ENCODE results near the gene DAZAP1.
"Not testable (repeated sequence)": the region's sequence is repeated elsewhere in the genome, so short reads cannot be mapped to it uniquely, and the experiment has no call there.

Gene DAZAP1

DNA sequence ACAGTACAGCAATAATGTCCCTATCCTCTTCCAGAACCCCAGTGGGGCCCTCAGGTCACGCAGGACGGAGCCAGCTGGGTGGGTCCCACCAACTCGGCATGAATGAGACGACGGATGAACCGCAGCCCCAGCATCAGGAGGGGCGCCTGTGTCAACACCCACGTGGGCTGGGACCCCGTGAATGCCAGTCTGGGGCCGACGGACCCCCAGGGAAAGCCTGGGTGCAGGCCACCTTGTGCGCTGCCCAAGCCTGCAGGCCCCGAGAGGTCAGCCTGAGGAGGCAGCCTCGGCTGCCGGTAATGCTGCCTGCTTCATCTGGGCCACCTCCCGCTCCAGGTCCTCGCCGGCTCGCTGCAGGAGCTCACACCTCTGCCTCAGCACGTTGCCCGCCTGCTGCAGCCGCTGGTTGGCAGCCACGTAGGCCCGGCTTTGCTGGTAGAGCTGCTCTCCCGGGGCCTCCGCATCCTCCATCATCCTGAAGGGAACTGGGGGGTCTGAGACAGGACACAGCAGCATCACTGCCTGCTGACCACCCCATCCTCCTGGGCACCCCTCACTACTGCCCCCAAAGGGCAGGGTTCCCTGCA, 67.5 kb downstream of the DAZAP1 start:
- Mint-ChIP-seq H3K4me1 (peaks cover 21% of the 10 kb centered on the region), H3K9me3 (no peaks in the 10 kb centered on the region), H3K27ac (no peak overlapping the region), H3K36me3 (ENCODE audit: low read depth) (peaks cover 5% of the 10 kb centered on the region), H3K4me3 (no peak overlapping the region), H3K27me3 (peaks cover 11% of the 10 kb centered on the region)
- ATAC-seq (no peak), DNase-seq (no peak)

DNA sequence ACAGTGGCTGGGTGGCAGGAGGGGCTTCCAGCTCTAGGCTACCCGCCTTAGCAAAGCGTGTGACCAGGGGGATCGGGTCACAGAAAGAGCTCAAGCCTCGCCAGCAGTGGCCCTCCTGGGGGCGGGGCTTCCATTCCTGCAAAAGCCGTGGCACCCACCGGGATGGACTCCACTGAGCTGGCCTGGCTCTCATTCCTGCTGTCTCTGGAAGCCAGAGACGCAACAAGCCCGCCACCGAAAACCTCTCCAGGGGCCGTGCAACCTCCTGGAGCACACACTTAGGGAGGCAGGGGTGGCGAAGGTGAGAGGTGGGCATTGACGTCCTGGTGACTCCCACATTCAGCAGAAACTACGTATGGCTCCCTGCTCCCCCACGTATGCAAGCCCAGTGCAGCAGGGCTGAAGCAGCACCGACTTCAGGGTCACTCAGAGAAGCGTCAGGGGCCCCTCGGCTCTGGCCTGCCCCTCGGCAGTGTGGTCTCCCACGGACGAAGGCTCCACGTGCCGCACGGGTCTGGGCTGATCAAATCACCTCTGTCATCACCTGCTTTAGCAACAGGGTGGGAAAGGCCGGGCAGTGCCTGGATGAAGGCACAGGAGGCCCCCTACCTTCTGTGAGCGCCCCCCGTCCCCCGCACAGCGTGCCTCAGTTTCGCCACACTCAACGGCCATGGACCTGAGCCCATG, 68.5 kb downstream of the DAZAP1 start:
- no peak for DNase-seq
- H3K4me3 Mint-ChIP-seq, result no peak overlapping the region
- no peak overlapping the region for H3K27ac Mint-ChIP-seq
- no peak for ATAC-seq
- peaks cover 7% of the 10 kb centered on the region for H3K27me3 Mint-ChIP-seq
- H3K36me3 Mint-ChIP-seq (ENCODE audit: low read depth), result peaks cover 5% of the 10 kb centered on the region
- peaks cover 18% of the 10 kb centered on the region for H3K4me1 Mint-ChIP-seq
- H3K9me3 Mint-ChIP-seq, result no peaks in the 10 kb centered on the region

DNA sequence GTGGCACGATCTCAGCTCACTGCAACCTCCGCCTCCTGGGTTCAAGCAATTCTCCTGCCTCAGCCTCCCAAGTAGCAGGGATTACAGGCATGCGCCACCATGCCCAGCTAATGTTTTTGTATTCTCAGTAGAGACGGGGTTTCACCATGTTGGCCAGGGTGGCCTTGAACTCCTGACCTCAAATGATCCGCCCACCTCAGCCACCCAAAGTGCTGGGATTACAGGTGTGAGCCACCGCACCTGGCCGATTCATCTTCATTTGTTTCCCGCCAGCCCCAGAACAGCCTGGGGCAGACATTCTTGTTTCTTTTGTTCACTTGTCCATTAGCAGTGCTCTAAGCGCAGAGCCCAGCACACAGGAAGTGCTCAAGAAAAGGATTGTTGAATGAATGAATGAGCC, 69.7 kb downstream of the DAZAP1 start:
- H3K27ac Mint-ChIP-seq; H3K27me3 Mint-ChIP-seq; H3K9me3 Mint-ChIP-seq; DNase-seq; ATAC-seq; H3K36me3 Mint-ChIP-seq (ENCODE audit: low read depth): not testable (repeated sequence)
- H3K4me1 Mint-ChIP-seq, result peaks cover 14% of the 10 kb centered on the region
- H3K4me3 Mint-ChIP-seq, result peak overlapping the region; percentile 98

DNA sequence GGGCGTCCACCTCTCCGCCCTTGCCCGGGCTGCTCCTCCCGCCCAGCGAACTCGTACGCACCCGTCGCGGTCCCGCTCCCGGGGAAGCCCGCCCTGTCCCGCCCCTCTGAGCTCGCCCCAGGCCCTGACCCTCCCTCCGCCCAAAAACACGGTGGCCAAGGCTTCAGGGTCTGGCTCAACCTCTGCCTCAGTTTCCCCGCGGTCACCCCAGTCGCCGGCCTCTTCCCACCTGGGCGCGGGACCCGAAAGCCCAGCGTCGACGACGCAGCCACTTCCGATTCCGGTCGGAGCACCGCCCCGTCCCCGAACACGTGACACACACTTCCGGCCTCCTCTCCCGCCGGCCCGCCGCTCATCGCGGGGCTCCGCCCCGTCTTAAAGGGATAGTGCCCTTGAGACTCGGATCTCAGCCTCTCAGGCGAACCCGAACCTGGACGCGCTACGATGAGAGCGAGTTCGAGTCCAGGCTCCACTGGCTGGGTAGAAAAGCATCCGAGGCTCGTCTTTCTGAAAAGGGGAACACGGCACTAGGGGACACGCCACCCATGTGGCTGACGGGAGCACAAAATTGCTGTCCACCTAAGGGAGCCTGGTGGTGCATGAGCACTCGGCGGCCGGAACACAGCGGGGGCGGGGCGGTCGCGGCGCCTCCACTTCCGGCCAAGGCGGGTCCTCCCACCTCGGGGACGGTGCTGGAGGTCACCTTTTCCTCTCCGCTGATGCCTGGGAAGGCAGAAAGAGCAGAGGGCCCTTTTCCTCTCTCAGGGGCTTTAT, 71.7 kb downstream of the DAZAP1 start, which contains the start of gene C19orf25:
C19orf25 (minus strand) TSS at position 282 of the 774 bp plus-strand sequence. CDS start 312 bp downstream, outside the sequence.
- Mint-ChIP-seq H3K27me3 (no peaks in the 10 kb centered on the region), H3K27ac (peak within 1 kb of the TSS; percentile 97), H3K36me3 (ENCODE audit: low read depth) (peaks cover 5% of the 10 kb centered on the region), H3K4me3 (peak within 1 kb of the TSS; percentile 98), H3K9me3 (no peaks in the 10 kb centered on the region), H3K4me1 (peaks cover 14% of the 10 kb centered on the region)
- DNase-seq (peak; percentile 95), ATAC-seq (peak; percentile 96)

DNA sequence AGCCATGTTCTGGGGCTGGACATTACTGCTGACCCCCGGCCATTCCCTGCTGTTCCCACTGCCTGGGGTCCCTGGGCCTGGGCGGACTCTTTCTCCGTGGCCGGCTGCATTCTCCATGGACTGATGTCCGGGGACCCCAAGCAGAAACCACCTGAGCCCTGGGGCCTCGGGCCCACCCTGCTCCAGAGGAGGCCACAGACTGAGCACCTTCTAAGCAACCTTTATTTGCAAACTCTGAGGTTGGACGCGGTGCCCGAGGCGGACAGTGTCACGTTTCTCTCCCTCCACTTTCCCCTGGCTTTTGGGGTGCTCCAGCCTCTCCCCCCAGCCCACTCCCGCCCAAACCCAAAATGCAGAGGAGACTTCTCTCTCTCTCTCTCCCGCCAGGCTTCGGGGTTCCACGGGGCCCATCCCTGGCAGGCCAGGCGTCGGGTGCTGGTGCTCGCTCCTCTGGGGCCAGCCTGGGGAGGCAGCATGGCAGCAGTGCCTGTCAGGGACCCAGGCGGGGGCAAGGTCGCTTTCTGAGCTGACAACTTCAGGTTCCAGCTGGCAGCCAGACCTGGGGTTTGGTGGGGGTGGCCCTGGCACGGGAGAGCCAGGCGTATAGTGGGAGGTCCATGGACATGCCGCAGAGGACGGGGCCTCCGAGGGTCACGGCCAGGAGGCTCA, 74.0 kb downstream of the DAZAP1 start:
- H3K27ac Mint-ChIP-seq, result no peak overlapping the region
- no peak for ATAC-seq

DNA sequence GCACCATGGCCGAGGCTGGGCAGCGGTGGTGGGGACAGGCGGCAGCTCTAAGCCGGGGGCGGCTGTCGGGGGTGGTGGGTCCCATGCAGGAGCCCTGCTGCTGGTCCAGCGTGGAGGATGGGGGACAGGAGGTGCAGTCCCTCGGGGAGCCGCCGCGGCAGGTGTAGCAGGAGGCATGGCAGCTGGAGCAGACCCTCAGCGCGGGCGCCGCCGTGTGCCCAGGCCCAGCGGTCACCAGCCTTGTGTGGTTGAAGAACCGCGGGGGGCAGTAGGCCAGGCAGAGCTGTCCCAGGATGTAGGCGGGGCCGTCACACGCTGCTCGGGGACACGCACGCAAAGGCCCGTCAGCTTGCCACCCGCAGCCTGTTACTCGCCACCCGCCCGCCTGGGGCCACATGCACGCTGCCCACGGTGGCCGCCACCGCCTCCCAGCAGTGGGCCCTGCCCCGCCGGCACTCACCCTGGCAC, 74.5 kb downstream of the DAZAP1 start:
- Mint-ChIP-seq H3K36me3 (ENCODE audit: low read depth) (peaks cover 5% of the 10 kb centered on the region), H3K4me1 (peaks cover 13% of the 10 kb centered on the region), H3K27ac (no peak overlapping the region), H3K9me3 (no peaks in the 10 kb centered on the region), H3K4me3 (no peak overlapping the region), H3K27me3 (no peaks in the 10 kb centered on the region)
- no peak for ATAC-seq
- DNase-seq, result no peak

More for the DNA sequence above, 74.0 kb downstream of the DAZAP1 start:
- Mint-ChIP-seq H3K4me3 (no peak overlapping the region), H3K4me1 (peaks cover 14% of the 10 kb centered on the region), H3K27me3 (no peaks in the 10 kb centered on the region), H3K36me3 (ENCODE audit: low read depth) (peaks cover 5% of the 10 kb centered on the region), H3K9me3 (no peaks in the 10 kb centered on the region)
- no peak for DNase-seq

DNA sequence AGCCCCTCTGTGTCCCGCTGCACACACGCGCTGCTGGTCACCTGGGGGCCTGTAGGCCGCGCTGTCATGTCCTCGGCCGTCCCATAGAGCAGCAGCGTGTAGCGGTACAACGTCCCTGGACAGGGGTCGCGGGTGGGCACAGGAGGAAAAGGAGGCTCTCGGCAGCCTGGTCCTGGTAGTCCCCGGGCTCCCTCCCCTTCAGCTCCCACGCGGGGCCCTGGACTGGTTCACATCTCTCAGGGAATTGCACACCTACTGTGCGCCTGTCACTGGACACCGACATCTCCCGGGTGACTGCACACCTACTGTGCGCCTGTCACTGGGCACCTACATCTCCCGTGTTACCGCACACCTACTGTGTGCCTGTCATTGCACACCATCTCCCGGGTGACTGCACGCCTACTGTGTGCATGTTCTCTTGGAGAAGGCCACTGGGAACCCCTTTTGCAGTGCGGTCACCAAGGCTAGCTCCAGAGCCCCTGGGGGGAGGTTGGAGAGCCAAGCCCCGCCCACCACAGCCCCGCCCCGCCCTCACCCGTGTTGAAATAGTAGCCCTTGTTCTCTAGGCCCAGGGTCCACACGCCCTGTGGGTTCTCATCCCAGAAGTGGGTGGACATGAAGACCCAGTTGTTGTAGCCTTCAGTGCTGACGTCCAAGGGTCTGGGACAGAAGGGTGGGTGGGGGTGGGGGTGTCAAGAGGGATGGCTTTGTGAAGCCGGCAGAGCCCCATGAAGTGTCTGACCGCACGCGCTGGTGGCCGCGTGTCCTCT, 75.2 kb downstream of the DAZAP1 start:
- Mint-ChIP-seq H3K36me3 (ENCODE audit: low read depth) (peaks cover 1% of the 10 kb centered on the region), H3K4me1 (peaks cover 7% of the 10 kb centered on the region), H3K9me3 (no peaks in the 10 kb centered on the region), H3K27me3 (no peaks in the 10 kb centered on the region), H3K27ac (no peak overlapping the region), H3K4me3 (no peak overlapping the region)
- no peak for DNase-seq
- no peak for ATAC-seq

DNA sequence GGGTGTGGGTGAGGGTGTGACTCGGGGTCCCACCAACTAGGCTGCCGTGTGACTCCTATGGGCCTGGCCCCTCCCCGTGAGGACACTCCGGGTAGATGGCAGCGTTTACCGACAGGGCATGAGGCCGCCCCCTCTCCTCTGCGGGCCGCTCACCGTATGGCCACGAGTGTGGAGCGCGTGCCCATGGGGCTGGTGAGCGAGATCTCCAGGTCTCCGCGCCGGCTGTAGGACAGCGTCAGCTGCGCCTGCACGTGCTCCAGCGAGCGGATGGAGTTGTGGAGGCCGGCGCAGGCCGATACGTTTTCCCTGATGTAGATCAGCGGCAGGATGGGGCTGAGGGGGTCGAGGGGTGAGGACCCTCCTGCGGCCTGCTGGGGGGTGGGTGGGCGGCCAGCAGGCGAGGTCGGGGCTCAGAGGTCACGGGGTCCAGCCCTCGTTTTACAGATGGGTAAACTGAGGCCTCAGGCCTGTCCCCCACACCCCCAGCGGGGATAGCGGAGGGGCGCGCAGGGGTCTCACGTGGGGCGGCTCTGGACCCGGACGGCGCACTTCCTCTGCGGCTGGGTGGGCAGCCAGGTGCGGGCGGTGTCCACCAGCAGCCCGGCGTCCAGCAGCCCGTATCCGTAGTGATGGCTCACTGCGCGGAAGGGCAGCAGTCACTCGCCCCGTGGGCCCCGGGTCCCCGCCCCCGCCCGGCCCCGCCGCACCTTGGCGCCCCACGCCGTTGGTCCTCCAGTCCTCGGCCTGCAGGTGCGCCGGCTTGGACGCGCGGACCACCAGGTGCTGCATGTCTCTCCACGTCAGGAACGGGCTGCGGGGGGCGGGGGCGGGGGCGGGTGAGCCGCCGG, 76.0 kb downstream of the DAZAP1 start:
- Mint-ChIP-seq H3K27ac (no peak overlapping the region), H3K27me3 (no peaks in the 10 kb centered on the region), H3K36me3 (ENCODE audit: low read depth) (peaks cover 1% of the 10 kb centered on the region), H3K4me1 (peaks cover 6% of the 10 kb centered on the region), H3K4me3 (no peak overlapping the region), H3K9me3 (no peaks in the 10 kb centered on the region)
- ATAC-seq (no peak), DNase-seq (no peak)

DNA sequence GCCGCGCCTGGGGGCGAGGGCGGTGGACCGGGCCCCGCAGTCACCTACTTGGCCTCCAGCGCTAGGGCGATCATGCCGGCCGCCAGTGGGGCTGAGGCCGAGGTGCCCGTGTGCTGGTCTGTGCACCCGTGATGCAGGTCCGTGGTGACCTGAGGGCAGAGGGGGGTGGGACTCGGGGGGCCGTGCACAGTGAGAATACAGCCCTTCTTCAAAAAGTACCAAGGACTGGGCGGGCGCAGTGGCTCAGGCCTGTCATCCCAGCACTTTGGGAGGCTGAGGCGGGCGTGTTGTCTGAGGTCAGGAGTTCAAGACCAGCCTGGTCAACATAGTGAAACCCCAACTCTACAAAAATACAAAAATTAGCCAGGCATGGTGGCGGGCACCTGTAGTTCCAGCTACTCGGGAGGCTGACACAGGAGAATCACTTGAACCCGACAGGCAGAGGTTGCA, 76.6 kb downstream of the DAZAP1 start:
- Mint-ChIP-seq H3K4me1 (peaks cover 6% of the 10 kb centered on the region), H3K36me3 (ENCODE audit: low read depth) (peaks cover under 1% of the 10 kb centered on the region), H3K4me3 (no peak overlapping the region), H3K27ac (no peak overlapping the region), H3K27me3 (no peaks in the 10 kb centered on the region), H3K9me3 (no peaks in the 10 kb centered on the region)
- DNase-seq (no peak), ATAC-seq (no peak)

Measured in activated naive CD8-positive, alpha-beta T cell treated with anti-CD3 and anti-CD28 coated beads, Interleukin-2, amount 50 U/mL, for 24 hours (primary cell).